ENCODE results near the gene PDCD1.

DNA sequence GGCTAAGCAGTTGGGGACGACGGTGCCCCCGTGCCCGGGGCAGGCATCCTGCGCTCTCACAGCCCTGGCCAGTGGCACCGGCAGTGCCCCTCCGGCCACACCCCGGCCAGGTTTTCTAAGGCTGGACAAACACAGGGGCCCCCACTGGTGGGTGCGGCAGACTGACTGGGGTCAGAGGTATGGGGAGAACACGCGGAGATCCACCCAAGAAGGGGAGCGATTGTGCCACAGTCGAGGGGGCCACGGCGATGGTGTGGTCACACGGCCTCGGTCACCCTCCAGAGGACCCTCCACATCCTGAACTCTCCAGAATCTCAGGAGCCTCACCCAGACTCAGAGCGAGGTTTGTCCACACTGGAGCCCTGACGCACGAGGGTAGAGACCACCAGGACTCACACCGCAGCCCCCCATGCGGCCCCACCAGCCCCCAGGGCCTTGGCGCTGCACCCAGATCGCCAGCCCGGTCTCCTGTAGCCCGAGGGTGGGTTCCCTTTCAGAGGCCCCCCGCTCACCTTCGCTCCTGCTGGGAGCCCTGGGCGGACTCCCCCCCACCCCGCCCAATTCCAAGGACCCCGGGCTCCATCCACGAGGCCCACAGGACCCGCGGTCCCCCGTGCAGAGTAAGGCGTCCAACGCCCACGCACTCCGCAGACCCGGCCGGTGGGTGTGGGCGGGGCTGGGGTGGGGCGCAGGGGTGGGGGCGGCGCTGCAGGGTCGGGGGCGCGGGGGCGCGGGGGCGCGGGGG, 15.2 kb downstream of the PDCD1 start:
- TF ChIP-seq, protein P1, sequence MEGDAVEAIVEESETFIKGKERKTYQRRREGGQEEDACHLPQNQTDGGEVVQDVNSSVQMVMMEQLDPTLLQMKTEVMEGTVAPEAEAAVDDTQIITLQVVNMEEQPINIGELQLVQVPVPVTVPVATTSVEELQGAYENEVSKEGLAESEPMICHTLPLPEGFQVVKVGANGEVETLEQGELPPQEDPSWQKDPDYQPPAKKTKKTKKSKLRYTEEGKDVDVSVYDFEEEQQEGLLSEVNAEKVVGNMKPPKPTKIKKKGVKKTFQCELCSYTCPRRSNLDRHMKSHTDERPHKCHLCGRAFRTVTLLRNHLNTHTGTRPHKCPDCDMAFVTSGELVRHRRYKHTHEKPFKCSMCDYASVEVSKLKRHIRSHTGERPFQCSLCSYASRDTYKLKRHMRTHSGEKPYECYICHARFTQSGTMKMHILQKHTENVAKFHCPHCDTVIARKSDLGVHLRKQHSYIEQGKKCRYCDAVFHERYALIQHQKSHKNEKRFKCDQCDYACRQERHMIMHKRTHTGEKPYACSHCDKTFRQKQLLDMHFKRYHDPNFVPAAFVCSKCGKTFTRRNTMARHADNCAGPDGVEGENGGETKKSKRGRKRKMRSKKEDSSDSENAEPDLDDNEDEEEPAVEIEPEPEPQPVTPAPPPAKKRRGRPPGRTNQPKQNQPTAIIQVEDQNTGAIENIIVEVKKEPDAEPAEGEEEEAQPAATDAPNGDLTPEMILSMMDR (IDR thresholded peaks at IDR 0.05; ENCODE audit: insufficient read depth, low read length) = no peak
- TF ChIP-seq POLR2AphosphoS5 (IDR thresholded peaks at IDR 0.05; ENCODE audit: low read depth) = no peak
- TF ChIP-seq, protein P2, sequence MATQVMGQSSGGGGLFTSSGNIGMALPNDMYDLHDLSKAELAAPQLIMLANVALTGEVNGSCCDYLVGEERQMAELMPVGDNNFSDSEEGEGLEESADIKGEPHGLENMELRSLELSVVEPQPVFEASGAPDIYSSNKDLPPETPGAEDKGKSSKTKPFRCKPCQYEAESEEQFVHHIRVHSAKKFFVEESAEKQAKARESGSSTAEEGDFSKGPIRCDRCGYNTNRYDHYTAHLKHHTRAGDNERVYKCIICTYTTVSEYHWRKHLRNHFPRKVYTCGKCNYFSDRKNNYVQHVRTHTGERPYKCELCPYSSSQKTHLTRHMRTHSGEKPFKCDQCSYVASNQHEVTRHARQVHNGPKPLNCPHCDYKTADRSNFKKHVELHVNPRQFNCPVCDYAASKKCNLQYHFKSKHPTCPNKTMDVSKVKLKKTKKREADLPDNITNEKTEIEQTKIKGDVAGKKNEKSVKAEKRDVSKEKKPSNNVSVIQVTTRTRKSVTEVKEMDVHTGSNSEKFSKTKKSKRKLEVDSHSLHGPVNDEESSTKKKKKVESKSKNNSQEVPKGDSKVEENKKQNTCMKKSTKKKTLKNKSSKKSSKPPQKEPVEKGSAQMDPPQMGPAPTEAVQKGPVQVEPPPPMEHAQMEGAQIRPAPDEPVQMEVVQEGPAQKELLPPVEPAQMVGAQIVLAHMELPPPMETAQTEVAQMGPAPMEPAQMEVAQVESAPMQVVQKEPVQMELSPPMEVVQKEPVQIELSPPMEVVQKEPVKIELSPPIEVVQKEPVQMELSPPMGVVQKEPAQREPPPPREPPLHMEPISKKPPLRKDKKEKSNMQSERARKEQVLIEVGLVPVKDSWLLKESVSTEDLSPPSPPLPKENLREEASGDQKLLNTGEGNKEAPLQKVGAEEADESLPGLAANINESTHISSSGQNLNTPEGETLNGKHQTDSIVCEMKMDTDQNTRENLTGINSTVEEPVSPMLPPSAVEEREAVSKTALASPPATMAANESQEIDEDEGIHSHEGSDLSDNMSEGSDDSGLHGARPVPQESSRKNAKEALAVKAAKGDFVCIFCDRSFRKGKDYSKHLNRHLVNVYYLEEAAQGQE (IDR thresholded peaks at IDR 0.05; ENCODE audit: insufficient replicate concordance, low read depth) = no peak

All from HL-60 (cell line).